Muscle of leg (tissue), 11 donors: ENCODE data around the gene KLHL6. TPM values are rescaled to one million over a fixed set of nuclear protein-coding genes. Genes with fewer than 3 reads are reported as not detected.
"Not testable (repeated sequence)": the region's sequence is repeated elsewhere in the genome, so short reads cannot be mapped to it uniquely, and the experiment has no call there.

Experiments used
- DNase-seq: peaks from one replicate; pipeline ENCODE4 v3.0.0; 2013
- H3K27ac ChIP-seq: one replicate; pipeline ENCODE4 v1.5.1; 2013; ENCODE audit warnings: mild to moderate bottlenecking, low read length, control low read depth
- H3K27me3 ChIP-seq: one replicate; pipeline ENCODE4 v1.6.1; 2013; ENCODE audit warnings: low read length; ENCODE audit not compliant: control insufficient read depth, insufficient read depth
- H3K36me3 ChIP-seq: one replicate; pipeline ENCODE4 v1.6.1; 2013; ENCODE audit warnings: low read length; ENCODE audit not compliant: control insufficient read depth, insufficient read depth
- H3K4me1 ChIP-seq: one replicate; pipeline ENCODE4 v1.6.1; 2013; ENCODE audit warnings: low read length; ENCODE audit not compliant: control insufficient read depth, insufficient read depth
- H3K4me3 ChIP-seq: one replicate; pipeline ENCODE4 v1.5.1; 2013; ENCODE audit warnings: low read length, control low read depth
- H3K9me3 ChIP-seq: replicated peaks from 2 replicates; pipeline ENCODE4 v1.6.1; 2013; ENCODE audit warnings: low read depth, low read length; ENCODE audit not compliant: control insufficient read depth
- WGBS: methylation state at CpG from one replicate; pipeline ENCODE4 v1.1.5; 2013; ENCODE audit warnings: missing lambda C conversion rate; ENCODE audit not compliant: insufficient coverage; 5-methylcytosine and 5-hydroxymethylcytosine counted together
- polyA plus RNA-seq, 8 donors: library from polyadenylated mRNA; unstranded; fragments of 120-200 nt; gene quantifications; one replicate each; pipeline versions ENCODE4 v1.2.1 to v1.2.3, GENCODE V29; 2013; ENCODE audit warnings: inconsistent platforms in 1 of 8, low replicate concordance in 1 of 8; ENCODE audit not compliant: insufficient read length in 8 of 8, insufficient read depth in 1 of 8
- total RNA-seq: library from RNA; stranded (reverse); fragments of 120-200 nt; gene quantifications from one replicate; pipeline ENCODE4 v1.2.4, GENCODE V29; 2013

KLHL6 gene
- total and polyA plus RNA-seq, 9 donors = 0.95 to 2.0 (median 1.4) TPM

GRCh38 chr3:183440521-183440920, 115.0 kb downstream of the KLHL6 start:
- WGBS = no CpG with 5 or more reads among the region's 3 CpGs

GRCh38 chr3:183439515-183439914, 116.0 kb downstream of the KLHL6 start:
- no peaks in the 10 kb centered on the region for H3K36me3 ChIP-seq
- H3K27ac ChIP-seq = no peak overlapping the region
- no peak overlapping the region for H3K4me3 ChIP-seq
- peaks cover 7% of the 10 kb centered on the region for H3K9me3 ChIP-seq
- no peak for DNase-seq
- H3K27me3 ChIP-seq = peaks cover 4% of the 10 kb centered on the region
- no peaks in the 10 kb centered on the region for H3K4me1 ChIP-seq
- no CpG with 5 or more reads among the region's 3 CpGs for WGBS

More at GRCh38 chr3:183440521-183440920, 115.0 kb downstream of the KLHL6 start:
- H3K27me3 ChIP-seq, H3K4me1 ChIP-seq, H3K9me3 ChIP-seq, H3K4me3 ChIP-seq, H3K27ac ChIP-seq, H3K36me3 ChIP-seq, DNase-seq: not testable (repeated sequence)

GRCh38 chr3:183438735-183439134, 116.8 kb downstream of the KLHL6 start:
- DNase-seq = no peak
- WGBS = 100% methylated on average over 1 of the region's 1 CpG
- H3K36me3 ChIP-seq = no peaks in the 10 kb centered on the region

GRCh38 chr3:183437666-183438564, 117.6 kb downstream of the KLHL6 start:
- Histone ChIP-seq H3K9me3 (no peaks in the 10 kb centered on the region), H3K4me3 (no peak overlapping the region), H3K27me3 (peaks cover 11% of the 10 kb centered on the region), H3K36me3 (no peaks in the 10 kb centered on the region), H3K4me1 (no peaks in the 10 kb centered on the region), H3K27ac (no peak overlapping the region)
- 92% methylated on average over 2 of the region's 6 CpGs for WGBS
- no peak for DNase-seq

More at GRCh38 chr3:183438735-183439134, 116.8 kb downstream of the KLHL6 start:
- no peak overlapping the region for H3K4me3 ChIP-seq
- H3K9me3 ChIP-seq = peaks cover 6% of the 10 kb centered on the region
- no peak overlapping the region for H3K27ac ChIP-seq
- H3K27me3 ChIP-seq = peaks cover 6% of the 10 kb centered on the region
- H3K4me1 ChIP-seq = no peaks in the 10 kb centered on the region

Other genes with a start within 250 kb of the KLHL6 start
- gene MCF2L2, start 127.1 kb downstream of the KLHL6 start, total RNA-seq = 0.35 TPM
- gene MCF2L2, start 127.1 kb downstream of the KLHL6 start, polyA plus RNA-seq = under 1 TPM; 0.09 to 0.56 (median 0.23) TPM
- 75.8 TPM for gene KLHL24, start 79.9 kb upstream of the KLHL6 start, total RNA-seq
- gene KLHL24, start 79.9 kb upstream of the KLHL6 start, polyA plus RNA-seq = 10 to 100 TPM; 19.1 to 27.8 (median 25.5) TPM
- 35.4 TPM for gene YEATS2, start 142.1 kb upstream of the KLHL6 start, total RNA-seq
- gene YEATS2, start 142.1 kb upstream of the KLHL6 start, polyA plus RNA-seq = 10 to 100 TPM; 25.8 to 34.8 (median 30.3) TPM